ENCODE data around the gene CES3.
"Not testable (repeated sequence)": the region's sequence is repeated elsewhere in the genome, so short reads cannot be mapped to it uniquely, and the experiment has no call there.

Gene CES3

DNA sequence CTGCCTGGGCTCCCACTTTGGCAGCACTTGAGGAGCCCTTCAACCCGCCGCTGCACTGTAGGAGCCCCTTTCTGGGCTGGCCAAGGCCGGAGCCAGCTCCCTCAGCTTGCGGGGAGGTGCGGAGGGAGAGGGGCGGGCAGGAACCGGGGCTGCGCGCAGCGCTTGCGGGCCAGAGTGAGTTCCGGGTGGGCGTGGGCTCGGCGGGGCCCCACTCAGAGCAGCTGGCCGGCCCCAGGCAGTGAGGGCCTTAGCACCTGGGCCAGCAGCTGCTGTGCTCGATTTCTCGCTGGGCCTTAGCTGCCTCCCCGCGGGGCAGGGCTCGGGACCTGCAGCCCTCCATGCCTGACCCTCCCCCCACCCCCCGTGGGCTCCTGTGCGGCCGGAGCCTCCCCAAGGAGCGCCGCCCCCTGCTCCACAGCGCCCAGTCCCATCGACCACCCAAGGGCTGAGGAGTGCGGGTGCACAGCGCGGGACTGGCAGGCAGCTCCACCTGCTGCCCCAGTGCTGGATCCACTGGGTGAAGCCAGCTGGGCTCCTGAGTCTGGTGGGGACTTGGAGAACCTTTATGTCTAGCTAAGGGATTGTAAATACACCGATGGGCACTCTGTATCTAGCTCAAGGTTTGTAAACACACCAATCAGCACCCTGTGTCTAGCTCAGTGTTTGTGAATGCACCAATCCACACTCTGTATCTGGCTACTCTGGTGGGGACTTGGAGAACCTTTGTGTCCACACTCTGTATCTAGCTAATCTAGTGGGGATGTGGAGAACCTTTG, 13.3 kb downstream of the CES3 start:
- not testable (repeated sequence) for DNase-seq

DNA sequence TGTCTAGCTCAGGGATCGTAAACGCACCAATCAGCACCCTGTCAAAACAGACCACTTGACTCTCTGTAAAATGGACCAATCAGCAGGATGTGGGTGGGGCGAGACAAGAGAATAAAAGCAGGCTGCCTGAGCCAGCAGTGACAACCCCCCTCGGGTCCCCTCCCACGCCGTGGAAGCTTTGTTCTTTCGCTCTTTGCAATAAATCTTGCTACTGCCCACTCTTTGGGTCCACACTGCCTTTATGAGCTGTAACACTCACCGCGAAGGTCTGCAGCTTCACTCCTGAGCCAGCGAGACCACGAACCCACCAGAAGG, 13.8 kb downstream of the CES3 start:
- DNase-seq: peak; percentile 67

GRCh38 chr16:66975302-66975893, 14.3 kb downstream of the CES3 start:
- DNase-seq: no peak

GRCh38 chr16:66976746-66977145, 15.7 kb downstream of the CES3 start:
- no peak for DNase-seq

GRCh38 chr16:66977341-66978113, 16.5 kb downstream of the CES3 start:
- peak; percentile 93 for DNase-seq

- DNase-seq: no peak
These were observed 18.1 kb downstream of the CES3 start for GRCh38 chr16:66979011-66979717.

GRCh38 chr16:66983033-66983432, 22.0 kb downstream of the CES3 start:
- no peak for DNase-seq

DNA sequence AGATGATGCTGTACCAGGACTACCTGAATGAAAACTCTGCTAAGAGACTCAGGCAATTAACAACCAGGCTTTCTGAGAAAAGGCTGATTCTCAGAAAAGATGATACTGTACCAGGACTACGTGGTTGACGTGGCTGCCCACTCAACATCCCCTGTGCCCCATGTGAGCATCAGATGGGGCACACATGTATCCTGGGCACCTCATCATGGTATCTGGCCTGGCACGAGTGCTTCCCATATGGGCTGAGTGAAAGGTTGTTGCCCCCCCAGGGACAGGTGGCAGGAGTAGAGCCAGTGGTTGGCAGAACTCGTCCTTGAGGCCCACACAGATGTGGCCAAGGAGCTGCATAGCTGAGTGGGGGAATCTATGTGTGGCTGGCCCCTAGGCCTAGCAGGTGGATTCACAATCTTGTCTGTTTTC, 23.8 kb downstream of the CES3 start:
- peak; percentile 91 for DNase-seq

DNA sequence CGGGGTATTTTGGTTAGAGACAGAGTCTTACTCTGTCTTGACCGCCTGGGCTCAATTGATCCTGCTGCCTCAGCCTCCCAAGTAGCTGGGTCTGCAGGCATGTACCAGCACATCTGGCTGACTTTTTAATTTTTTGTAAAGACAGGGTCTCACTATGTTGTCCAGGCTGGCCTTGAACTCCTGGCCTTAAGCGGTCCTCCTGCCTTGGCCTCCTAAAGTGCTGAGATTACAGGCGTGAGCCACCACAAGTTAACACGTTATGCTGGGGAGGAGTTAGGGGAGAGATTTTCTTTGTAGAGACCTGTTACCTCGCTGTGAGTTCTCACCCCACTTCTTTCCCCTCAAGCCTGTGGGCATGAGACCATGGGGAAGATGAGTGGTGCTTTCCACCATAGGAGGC, 25.5 kb downstream of the CES3 start:
- no peak for DNase-seq

- no peak for DNase-seq
These were observed 27.2 kb downstream of the CES3 start, which contains the start of gene CES4A for GRCh38 chr16:66988197-66988788. TSS of gene CES4A (plus strand) at chr16:66988589. CDS start at chr16:66988773, 184 bp downstream.

DNA sequence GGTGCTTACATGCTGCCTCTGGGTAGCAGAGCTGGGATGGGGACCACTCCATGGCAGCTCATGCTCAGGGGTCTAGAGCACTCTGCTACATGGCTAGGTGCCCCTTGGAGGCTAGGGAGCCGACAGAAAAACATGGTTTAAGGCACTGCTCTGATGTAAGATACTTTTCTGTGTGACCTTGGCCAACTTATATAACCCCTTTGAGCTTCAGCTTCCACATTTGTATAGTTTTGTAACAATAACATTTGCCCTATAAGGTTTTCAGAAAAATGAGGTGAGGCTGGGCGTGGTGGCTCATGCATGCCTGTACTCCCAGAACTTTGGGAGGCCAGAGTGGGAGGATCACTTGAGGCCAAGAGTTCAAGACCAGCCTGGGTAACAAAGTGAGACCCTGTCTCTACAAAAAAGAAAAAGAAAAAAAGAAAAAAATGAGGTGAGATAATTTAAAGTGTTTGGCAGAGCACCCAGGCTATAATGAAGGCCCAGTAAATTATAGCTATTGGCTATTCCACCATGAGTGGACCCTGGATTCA, 30.5 kb downstream of the CES3 start:
- DNase-seq: no peak

- DNase-seq: not testable (repeated sequence)
These were observed 32.5 kb downstream of the CES3 start for GRCh38 chr16:66993558-66993957.

GRCh38 chr16:66996324-66996982, 35.4 kb downstream of the CES3 start:
- no peak for DNase-seq

DNA sequence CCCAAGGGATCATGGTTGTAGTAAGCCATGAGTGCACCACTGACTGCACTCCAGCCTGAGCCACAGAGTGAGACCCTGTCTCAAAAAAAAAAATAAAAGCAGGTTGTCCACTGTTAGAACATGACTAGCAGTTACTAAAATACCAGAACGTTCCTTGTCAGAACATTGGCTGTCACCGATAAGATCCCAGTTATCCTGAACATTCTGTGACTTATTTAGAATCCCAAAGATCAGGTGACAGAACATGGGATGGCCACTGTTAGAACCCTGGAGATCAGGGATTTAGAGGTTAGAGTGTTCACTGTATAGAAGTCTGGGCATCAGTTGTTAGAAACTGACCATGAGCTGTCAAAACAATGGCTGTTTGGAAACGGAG, 35.9 kb downstream of the CES3 start:
- DNase-seq: no peak

GRCh38 chr16:67000384-67001351, 39.6 kb downstream of the CES3 start:
- peak; percentile 64 for DNase-seq

DNA sequence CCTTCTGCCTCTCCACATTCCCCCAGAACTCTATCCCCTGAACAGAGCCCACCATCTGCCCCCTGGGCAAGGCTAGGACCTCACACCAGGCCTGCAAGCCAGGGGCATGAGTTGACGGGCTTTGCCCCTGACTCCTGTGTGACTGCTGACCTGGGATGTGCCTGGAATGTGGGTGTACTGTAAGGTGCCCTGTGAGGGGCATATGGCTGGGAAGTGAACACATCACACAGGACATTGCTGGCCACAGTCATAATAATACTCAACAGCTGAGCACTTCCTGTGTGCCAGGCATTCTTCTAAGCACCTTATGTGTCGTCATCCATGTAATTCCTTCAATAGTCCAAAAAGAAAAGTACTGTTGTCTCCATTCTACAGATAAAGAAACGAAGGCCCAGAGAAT, 40.7 kb downstream of the CES3 start:
- DNase-seq: no peak

GRCh38 chr16:67006930-67007658, 46.0 kb downstream of the CES3 start:
- no peak for DNase-seq

- DNase-seq: no peak
These were observed 48.1 kb downstream of the CES3 start for GRCh38 chr16:67009158-67009557.

DNA sequence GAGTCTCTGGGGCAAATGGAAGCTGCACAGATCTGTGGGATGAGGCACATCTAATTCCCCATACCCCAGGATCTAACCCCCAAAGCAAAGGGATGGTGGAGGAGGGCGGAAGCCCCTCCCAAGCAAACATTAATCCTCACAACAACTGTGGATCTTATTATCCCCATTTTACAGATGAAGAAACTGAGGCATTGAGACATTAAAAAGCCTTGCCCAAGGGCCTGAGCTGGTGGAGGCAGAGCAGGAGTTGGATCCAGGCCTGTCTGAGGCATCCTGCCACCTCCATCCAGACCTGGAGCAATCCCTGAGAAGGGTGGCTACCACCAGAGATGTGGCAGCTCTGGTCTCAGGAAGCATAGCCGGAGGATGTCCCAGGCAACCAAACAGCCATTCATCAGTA, 50.2 kb downstream of the CES3 start:
- no peak for DNase-seq

GRCh38 chr16:67013233-67013822, 52.3 kb downstream of the CES3 start:
- DNase-seq: no peak
